Umbilical cord (tissue), 2 donors: ENCODE results near the gene ALOX12B. TPM values are rescaled to one million over a fixed set of nuclear protein-coding genes. Genes with fewer than 3 reads are reported as not detected.

ENCODE experiments used
- DNase-seq: peaks from one replicate; pipeline ENCODE4 v3.0.0-alpha.2; 2015; ENCODE audit warnings: low spot score
- total RNA-seq: library from RNA; depleted of rRNA; stranded (reverse); fragments of >200 nt; gene quantifications from one replicate; pipeline ENCODE4 v1.2.3, GENCODE V29; 2014; ENCODE audit warnings: low replicate concordance; ENCODE audit not compliant: insufficient read depth

The ALOX12B gene
- total RNA-seq: not detected

- no peak for DNase-seq
These were observed at the start of gene ALOX12B for GRCh38 chr17:8087075-8087951. Gene ALOX12B (minus strand): TSS chr17:8087716. CDS start chr17:8087442, 274 bp downstream.

- no peak for DNase-seq
These were observed 46.4 kb upstream of the ALOX12B start for GRCh38 chr17:8133941-8134340.

DNA sequence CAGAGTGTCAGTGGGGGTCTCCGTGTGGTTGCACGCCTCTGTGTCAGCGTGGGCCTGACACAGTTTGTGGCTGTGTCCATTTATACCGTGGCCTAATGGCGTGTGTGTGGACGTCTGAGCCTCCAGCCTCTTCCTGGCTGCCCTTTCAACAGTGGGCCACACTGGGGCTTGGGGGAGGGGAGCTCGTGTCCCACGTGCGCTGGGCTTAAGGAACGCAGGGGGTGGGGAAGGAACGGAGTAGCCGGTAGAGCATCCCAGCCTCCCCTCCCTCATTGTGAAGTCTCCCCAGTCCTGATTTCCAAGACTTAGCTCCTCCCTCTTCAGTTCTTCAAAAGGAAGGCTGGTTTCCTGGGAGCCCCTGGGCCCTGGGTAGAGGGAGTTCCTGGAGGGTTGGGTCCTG is 45.9 kb upstream of the ALOX12B start:
- DNase-seq: no peak

- DNase-seq: no peak
These were observed 44.4 kb upstream of the ALOX12B start for GRCh38 chr17:8131844-8132441.

- DNase-seq: no peak
These were observed 40.7 kb upstream of the ALOX12B start for GRCh38 chr17:8128125-8128784.

GRCh38 chr17:8126491-8127066 is 39.1 kb upstream of the ALOX12B start:
- peak; percentile 47 for DNase-seq

GRCh38 chr17:8125947-8126490 is 38.5 kb upstream of the ALOX12B start:
- DNase-seq: peak; percentile 19

GRCh38 chr17:8125154-8125946 is 37.8 kb upstream of the ALOX12B start:
- DNase-seq: peak; percentile 83

DNA sequence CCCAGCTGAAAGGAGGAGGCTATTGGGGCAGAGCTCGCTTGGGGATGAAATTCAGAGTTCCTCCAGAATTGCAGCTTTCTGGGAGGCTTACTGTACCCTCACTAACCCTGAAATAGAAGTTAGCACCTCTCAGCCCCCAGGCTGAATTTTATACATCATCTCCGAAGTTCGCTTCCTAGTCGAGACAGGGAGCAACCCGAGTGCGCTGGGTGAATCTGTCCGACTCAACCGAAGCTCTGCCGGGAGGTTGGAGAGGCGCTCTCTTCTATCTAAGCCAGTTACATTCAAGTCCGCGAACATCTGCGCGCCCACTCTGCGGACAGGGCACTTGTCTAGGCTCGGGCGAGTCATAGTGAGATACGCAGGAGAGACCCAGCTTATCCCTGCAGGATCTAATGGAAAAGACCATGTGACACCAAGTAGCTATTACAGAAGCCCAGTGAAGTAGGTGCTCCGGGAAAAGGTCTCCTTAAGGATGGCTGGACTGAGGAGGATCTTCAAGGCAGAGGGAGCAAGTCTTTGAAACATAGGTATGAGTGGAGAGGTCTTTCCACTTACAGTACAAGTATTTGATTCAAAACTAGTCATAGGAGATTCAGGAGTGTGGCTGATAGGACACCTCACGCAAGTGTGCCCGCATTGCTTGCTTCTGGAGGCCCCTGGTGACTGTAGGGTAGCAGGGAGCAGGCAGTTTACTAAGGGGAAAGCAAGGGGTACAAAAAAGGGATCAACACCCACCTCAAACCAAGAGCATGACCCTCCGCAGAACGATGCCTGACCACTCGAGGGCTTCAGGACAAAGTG is 37.0 kb upstream of the ALOX12B start:
- peak; percentile 44 for DNase-seq

- peak; percentile 48 for DNase-seq
These were observed 36.3 kb upstream of the ALOX12B start, which contains the start of gene HES7 for GRCh38 chr17:8123695-8124349. Gene HES7 (minus strand): TSS chr17:8124106. CDS start chr17:8124084, 22 bp downstream.

DNA sequence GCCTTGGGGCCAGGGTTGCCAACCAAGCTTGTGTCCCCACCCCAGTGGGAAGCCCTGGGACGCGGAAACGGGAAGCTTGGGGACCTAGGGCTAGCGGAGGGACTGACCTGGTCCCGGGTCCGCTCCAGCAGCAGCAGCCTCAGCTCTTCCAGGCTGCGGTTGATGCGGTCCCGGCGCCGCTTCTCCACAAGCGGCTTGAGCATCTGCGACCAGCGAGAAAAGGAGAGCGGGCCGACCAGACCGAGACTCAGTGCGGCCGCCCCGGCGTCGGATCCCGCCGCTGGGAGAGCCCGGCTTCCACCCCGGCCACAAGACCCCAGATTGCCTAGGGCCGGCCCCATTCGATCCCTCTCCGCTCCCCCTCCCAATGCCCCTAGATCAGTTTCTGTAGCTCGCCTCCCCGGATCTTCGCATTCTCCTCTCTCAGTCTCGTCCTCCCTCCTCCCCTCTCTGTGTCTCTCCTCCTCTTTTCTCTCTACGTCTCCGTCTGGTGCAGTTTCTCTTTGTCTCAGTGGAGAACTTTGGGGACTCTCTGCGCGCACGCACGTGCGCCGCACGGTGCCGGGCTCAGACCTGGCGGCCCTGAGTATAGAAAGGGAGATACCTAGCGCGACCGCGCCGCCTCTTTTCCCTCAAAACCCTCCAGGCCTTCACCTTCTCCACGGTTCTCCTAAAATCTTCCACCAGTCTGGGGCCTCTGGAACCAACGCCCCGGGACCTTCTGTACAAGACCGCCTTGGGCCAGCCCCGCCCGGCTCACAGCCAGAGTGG is 35.6 kb upstream of the ALOX12B start:
- peak; percentile 22 for DNase-seq

GRCh38 chr17:8122422-8122923 is 35.0 kb upstream of the ALOX12B start:
- DNase-seq: no peak

DNA sequence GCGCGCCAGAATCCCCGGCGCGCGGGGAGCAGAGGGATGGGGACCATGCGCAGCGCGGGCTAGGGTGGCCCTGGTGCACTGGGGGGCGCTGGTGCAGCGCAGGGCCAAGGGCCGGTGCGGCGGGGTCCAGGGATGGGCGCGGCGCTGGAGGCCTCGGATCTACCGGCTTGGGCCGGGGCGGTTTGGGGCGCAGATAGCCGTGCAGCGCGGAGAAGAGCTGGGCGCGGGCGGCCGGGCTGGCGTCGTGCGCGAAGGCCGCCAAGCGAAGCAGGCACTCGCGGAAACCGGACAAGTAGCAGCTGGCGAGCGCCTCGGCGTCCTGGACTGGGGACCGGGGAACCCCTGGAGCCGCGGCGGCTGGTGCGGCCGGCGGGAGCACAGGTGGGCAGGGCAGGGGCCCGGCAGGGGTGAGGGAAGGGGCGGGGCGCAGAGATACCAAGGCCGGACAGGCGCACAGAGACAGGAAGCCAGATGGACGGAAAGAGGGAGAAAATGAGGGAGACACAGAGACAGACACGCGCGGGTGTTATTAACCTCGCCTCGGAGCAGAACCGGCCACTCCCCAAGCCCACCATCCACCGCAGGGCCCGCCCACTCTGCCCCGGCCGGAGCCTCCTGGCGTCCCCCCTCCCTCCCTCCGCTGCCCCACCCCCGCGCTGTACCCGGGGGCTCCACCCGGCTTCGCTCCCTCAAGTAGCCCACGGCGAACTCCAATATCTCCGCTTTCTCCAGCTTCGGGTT is 34.3 kb upstream of the ALOX12B start:
- peak; percentile 40 for DNase-seq

GRCh38 chr17:8121407-8121680 is 33.8 kb upstream of the ALOX12B start:
- DNase-seq: no peak

GRCh38 chr17:8120520-8121406 is 33.2 kb upstream of the ALOX12B start:
- DNase-seq: peak; percentile 45

- peak; percentile 98 for DNase-seq
These were observed 32.3 kb upstream of the ALOX12B start for GRCh38 chr17:8119581-8120519.
